Esophagus squamous epithelium (tissue), 4 donors: ENCODE data around the gene RAB7B.

ENCODE experiments used
- CTCF ChIP-seq, 6 experiments: fragments of 450-650 bp in 4 of 6; fragments of 200-600 bp in 2 of 6; sonication (generic) in 2 of 6; IDR thresholded peaks; one replicate each; pipeline ENCODE4 v1.5.1; 2016 to 2019; ENCODE audit warnings: antibody characterized with exemption in 6 of 6, mild to moderate bottlenecking in 4 of 6, moderate library complexity in 4 of 6
- POLR2A ChIP-seq, 4 donors: fragments of 450-650 bp; IDR thresholded peaks; one replicate each; pipeline ENCODE4 v1.6.1; 2017; ENCODE audit warnings: antibody characterized with exemption in 4 of 4, mild to moderate bottlenecking in 4 of 4, moderate library complexity in 3 of 4

- TF ChIP-seq CTCF (IDR thresholded peaks at IDR 0.05): no peak
- no peak for TF ChIP-seq POLR2A (IDR thresholded peaks at IDR 0.05)
Measured at GRCh38 chr1:206003854-206004800, 932 bp upstream of the RAB7B start.
